ENCODE results near the gene SPEF1.
A peak's percentile ranks its signal among the peaks of the same experiment; 100 is the strongest.

The SPEF1 gene

DNA sequence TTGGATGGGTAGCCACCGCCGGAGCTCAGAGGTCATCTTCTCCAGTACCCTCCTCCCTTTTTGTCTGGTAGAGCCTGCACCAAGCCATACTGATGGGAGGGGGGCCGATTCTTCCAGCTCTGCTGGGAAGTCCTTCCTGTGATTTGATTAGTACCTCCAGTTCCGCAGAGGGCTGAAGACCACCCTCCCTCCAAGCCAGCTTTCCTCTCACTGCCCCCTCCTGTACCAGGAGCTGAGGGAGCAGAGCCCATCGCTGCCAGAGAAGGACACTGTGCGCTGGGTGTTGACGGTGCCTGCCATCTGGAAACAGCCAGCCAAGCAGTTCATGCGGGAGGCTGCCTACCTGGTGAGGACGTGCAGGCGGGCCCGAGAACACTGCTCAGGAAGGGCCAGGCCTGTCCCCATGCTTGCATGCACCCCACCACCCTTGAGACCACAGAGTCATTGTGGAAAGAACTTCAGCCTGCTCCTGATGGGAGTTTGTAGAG, 35.5 kb downstream of the SPEF1 start:
- Mint-ChIP-seq H3K4me1 (peaks cover 11% of the 10 kb centered on the region), H3K27me3 (ENCODE audit: low read depth, poor library complexity) (peaks cover 61% of the 10 kb centered on the region), H3K9me3 (peaks cover 7% of the 10 kb centered on the region), H3K4me3 (no peak overlapping the region), H3K27ac (no peak overlapping the region), H3K36me3 (ENCODE audit: low read depth) (peaks cover 40% of the 10 kb centered on the region)
- TF ChIP-seq, protein P1, sequence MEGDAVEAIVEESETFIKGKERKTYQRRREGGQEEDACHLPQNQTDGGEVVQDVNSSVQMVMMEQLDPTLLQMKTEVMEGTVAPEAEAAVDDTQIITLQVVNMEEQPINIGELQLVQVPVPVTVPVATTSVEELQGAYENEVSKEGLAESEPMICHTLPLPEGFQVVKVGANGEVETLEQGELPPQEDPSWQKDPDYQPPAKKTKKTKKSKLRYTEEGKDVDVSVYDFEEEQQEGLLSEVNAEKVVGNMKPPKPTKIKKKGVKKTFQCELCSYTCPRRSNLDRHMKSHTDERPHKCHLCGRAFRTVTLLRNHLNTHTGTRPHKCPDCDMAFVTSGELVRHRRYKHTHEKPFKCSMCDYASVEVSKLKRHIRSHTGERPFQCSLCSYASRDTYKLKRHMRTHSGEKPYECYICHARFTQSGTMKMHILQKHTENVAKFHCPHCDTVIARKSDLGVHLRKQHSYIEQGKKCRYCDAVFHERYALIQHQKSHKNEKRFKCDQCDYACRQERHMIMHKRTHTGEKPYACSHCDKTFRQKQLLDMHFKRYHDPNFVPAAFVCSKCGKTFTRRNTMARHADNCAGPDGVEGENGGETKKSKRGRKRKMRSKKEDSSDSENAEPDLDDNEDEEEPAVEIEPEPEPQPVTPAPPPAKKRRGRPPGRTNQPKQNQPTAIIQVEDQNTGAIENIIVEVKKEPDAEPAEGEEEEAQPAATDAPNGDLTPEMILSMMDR (IDR thresholded peaks at IDR 0.05), result no peak
- no peak for DNase-seq

DNA sequence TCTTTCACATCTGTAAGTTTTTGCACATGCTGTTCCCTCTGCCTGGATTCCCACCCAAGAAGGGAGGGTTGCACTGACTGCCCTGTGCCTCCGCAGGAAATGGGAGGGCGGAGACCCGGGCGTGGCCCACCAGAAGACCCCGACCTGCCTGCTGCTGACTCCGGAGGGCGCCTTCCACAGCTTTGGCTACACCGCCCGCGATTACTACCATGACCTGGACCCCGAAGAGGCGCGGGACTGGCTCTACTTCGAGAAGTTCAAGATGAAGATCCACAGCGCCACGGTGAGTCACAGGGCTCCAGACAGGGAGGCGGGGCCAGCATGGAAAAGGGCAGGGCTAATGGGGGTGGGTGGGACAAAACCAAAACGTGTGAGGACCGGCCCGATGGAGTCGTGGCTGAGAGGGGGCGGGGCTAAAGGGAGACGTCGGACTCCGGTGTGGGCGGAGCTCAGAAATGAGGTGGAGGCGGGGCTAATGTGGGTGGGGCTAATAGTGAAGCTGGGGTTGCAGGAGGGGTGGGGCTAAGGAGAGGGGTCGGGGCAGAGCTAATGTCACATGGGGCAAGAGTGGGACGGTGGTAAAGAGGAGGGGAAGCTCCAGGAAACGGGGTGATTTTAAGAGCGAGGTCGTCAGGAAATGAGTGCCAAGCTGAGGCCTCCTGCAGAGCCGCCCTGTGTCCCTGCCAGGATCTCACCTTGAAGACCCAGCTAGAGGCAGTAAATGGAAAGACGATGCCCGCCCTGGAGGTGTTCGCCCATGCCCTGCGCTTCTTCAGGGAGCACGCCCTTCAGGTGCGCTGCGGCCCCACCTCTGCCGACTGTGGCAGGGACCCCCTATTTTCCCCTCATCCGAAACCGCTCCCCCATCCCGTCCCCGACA, 36.2 kb downstream of the SPEF1 start:
- Mint-ChIP-seq H3K9me3 (peaks cover 7% of the 10 kb centered on the region), H3K27ac (no peak overlapping the region), H3K4me1 (peaks cover 18% of the 10 kb centered on the region), H3K4me3 (peak overlapping the region; percentile 79), H3K36me3 (ENCODE audit: low read depth) (peaks cover 37% of the 10 kb centered on the region), H3K27me3 (ENCODE audit: low read depth, poor library complexity) (peaks cover 54% of the 10 kb centered on the region)
- peak; percentile 86 for DNase-seq
- TF ChIP-seq, protein P1 (IDR thresholded peaks at IDR 0.05), result no peak

DNA sequence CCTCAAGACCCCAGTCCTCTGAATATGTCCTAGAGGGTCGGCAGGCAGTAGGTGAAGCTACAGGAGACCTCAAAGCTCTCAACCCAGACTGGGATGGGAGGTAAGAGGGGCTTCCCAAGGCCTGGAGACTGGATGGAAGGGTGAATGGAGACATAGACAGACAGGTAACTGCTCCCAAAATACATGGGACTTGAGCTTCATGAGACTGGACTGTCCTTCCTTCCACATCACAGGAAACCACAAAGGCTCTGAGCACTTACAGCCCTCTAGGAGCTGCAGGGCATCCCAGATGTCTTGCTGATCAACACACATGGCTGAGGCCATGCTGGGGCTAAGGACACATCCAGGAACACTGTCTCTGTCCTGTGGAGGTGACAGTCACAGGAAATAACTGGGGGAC, 37.2 kb downstream of the SPEF1 start:
- Mint-ChIP-seq H3K4me1 (peaks cover 27% of the 10 kb centered on the region), H3K9me3 (peaks cover 7% of the 10 kb centered on the region), H3K27ac (no peak overlapping the region), H3K27me3 (ENCODE audit: low read depth, poor library complexity) (peaks cover 50% of the 10 kb centered on the region), H3K4me3 (no peak overlapping the region), H3K36me3 (ENCODE audit: low read depth) (peaks cover 37% of the 10 kb centered on the region)
- DNase-seq, result no peak
- TF ChIP-seq, protein P1 (IDR thresholded peaks at IDR 0.05), result no peak

DNA sequence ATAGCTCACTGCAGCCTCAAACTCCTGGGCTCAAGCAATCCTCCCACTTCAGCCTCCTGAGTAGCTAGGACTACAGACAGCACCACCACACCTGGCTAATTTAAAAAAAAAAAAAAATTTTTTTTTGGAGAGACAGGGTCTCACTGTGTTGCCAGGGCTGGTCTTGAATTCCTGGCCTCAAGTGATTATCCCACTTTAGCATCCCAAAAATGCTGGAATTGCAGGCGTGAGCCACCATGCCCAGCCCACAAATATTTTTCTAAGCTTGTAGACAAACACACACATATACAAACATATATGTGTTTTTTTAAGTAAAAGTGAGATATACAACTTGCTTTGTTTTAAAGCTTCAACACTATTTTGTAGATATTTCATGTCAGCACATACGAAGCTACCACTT, 38.0 kb downstream of the SPEF1 start:
- Mint-ChIP-seq H3K4me3 (no peak overlapping the region), H3K4me1 (peaks cover 35% of the 10 kb centered on the region), H3K36me3 (ENCODE audit: low read depth) (peaks cover 37% of the 10 kb centered on the region), H3K27ac (no peak overlapping the region), H3K9me3 (peaks cover 7% of the 10 kb centered on the region), H3K27me3 (ENCODE audit: low read depth, poor library complexity) (peaks cover 45% of the 10 kb centered on the region)
- no peak for DNase-seq
- TF ChIP-seq, protein P1 (IDR thresholded peaks at IDR 0.05), result no peak

DNA sequence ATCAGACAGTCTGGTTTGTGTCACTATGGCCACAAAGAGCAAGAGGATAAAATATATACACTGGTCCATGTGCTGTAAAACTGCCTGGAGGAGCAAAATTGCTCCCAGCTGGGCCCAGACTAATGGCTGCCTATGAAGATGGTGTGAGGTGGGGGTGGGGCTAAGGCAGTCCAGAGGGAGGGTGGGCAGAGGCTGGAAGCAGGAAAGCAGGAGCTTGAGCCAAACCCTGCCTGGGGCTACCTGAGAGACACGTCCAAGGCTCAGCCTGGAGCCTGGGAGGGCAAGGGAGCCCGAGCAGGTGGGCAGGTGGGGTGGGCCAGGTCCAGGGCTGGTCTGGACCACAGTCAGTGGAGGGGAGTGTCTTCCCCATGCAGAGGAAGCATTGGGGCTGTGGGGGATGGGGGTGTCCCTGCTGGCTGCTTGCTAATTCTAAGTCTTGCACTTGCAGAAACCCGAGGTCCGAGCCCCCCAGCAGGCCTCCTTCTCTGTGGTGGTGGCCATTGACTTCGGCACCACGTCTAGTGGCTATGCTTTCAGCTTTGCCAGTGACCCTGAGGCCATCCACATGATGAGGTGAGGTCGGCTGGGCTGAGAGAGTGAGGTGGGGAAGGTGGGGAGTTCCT, 39.3 kb downstream of the SPEF1 start:
- DNase-seq, result no peak
- Mint-ChIP-seq H3K4me1 (peaks cover 48% of the 10 kb centered on the region), H3K36me3 (ENCODE audit: low read depth) (peaks cover 34% of the 10 kb centered on the region), H3K27me3 (ENCODE audit: low read depth, poor library complexity) (peaks cover 40% of the 10 kb centered on the region), H3K27ac (no peak overlapping the region), H3K4me3 (no peak overlapping the region), H3K9me3 (peaks cover 7% of the 10 kb centered on the region)
- TF ChIP-seq, protein P1 (IDR thresholded peaks at IDR 0.05), result no peak
